ENCODE data around the gene CXXC5. TPM values are rescaled to one million over a fixed set of nuclear protein-coding genes. Genes with fewer than 3 reads are reported as not detected.

Gene CXXC5
- total and polyA plus RNA-seq, 9 of the 15 experiments (the other 6 are each of a cell fraction or from before 2014, with no cell fraction given), result 1.9 to 123 (median 45.8) TPM

DNA sequence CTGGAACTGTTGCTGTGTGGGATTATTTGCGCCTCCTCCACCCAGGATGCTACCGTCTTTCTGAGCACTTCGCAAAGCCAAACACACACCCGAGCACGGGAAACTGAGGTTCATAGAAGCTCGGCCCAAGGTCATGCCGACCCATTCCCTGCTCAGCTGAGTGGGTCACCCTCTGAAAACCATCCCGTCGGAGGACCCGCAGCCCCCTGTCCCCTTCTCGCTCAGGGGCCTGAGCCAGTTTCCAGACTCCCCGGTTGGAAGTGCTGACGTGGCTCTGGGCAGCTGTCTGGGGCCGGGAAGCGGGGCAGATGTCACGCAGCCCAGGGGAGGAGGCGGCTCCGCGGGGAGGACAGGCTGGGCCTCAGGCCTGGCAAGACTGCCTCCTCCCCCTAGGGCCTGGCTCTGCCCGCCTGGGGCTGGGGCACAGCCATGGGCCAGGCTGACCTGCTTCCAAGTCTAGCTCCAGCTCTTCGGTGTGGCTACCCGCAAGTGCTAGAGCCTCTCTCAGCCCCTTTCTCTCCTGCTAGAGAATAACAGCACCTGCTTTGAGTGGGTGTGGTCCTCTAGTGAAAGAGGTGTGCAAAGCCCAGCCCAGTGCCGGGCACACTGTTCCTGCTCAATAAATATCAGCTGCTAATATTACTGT, 9.9 kb upstream of the CXXC5 start (continued):
- TF ChIP-seq, protein P1, sequence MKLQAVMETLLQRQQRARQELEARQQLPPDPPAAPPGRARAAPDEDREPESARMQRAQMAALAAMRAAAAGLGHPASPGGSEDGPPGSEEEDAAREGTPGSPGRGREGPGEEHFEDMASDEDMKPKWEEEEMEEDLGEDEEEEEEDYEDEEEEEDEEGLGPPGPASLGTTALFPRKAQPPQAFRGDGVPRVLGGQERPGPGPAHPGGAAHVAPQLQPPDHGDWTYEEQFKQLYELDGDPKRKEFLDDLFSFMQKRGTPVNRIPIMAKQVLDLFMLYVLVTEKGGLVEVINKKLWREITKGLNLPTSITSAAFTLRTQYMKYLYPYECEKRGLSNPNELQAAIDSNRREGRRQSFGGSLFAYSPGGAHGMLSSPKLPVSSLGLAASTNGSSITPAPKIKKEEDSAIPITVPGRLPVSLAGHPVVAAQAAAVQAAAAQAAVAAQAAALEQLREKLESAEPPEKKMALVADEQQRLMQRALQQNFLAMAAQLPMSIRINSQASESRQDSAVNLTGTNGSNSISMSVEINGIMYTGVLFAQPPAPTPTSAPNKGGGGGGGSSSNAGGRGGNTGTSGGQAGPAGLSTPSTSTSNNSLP (IDR thresholded peaks at IDR 0.05; ENCODE audit: borderline replicate concordance, low read depth, low read length), result no peak
- TF ChIP-seq, protein P2, sequence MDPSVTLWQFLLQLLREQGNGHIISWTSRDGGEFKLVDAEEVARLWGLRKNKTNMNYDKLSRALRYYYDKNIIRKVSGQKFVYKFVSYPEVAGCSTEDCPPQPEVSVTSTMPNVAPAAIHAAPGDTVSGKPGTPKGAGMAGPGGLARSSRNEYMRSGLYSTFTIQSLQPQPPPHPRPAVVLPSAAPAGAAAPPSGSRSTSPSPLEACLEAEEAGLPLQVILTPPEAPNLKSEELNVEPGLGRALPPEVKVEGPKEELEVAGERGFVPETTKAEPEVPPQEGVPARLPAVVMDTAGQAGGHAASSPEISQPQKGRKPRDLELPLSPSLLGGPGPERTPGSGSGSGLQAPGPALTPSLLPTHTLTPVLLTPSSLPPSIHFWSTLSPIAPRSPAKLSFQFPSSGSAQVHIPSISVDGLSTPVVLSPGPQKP (CRISPR knock-in tag; IDR thresholded peaks at IDR 0.05), result no peak
- TF ChIP-seq NFE2L1 (tag; IDR thresholded peaks at IDR 0.05; ENCODE audit: borderline replicate concordance, low read depth) (no peak), PURB (CRISPR knock-in tag; IDR thresholded peaks at IDR 0.05; ENCODE audit: low read depth) (no peak), FOXJ2 (tag; IDR thresholded peaks at IDR 0.05) (no peak), ZNF668 (CRISPR knock-in tag; IDR thresholded peaks at IDR 0.05) (no peak), HDAC6 (IDR thresholded peaks at IDR 0.05; ENCODE audit: low read depth, low read length) (no peak), ESRRB (CRISPR knock-in tag; IDR thresholded peaks at IDR 0.05; ENCODE audit: borderline replicate concordance) (no peak), MCM5 (IDR thresholded peaks at IDR 0.05; ENCODE audit: low read depth) (no peak), HDAC3 (IDR thresholded peaks at IDR 0.05; ENCODE audit: borderline replicate concordance, partially characterized antibody) (no peak), RBM15 (IDR thresholded peaks at IDR 0.05; ENCODE audit: insufficient read depth, low read length) (no peak), GTF2A2 (tag; IDR thresholded peaks at IDR 0.05) (no peak), ZNF124 (CRISPR knock-in tag; IDR thresholded peaks at IDR 0.05) (no peak), PPARD (CRISPR knock-in tag; IDR thresholded peaks at IDR 0.05) (no peak), RBM14 (IDR thresholded peaks at IDR 0.05; ENCODE audit: borderline replicate concordance, insufficient read depth, low read depth, low read length) (0 out of 2 replicates have a peak, but pooled peaks have one; percentile 5), ZNF134 (CRISPR knock-in tag; conservative IDR thresholded peaks at IDR 0.05) (no peak)
- TF ChIP-seq, protein P3, sequence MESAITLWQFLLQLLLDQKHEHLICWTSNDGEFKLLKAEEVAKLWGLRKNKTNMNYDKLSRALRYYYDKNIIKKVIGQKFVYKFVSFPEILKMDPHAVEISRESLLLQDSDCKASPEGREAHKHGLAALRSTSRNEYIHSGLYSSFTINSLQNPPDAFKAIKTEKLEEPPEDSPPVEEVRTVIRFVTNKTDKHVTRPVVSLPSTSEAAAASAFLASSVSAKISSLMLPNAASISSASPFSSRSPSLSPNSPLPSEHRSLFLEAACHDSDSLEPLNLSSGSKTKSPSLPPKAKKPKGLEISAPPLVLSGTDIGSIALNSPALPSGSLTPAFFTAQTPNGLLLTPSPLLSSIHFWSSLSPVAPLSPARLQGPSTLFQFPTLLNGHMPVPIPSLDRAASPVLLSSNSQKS (CRISPR knock-in tag; IDR thresholded peaks at IDR 0.05), result no peak
- TF ChIP-seq, protein P4, sequence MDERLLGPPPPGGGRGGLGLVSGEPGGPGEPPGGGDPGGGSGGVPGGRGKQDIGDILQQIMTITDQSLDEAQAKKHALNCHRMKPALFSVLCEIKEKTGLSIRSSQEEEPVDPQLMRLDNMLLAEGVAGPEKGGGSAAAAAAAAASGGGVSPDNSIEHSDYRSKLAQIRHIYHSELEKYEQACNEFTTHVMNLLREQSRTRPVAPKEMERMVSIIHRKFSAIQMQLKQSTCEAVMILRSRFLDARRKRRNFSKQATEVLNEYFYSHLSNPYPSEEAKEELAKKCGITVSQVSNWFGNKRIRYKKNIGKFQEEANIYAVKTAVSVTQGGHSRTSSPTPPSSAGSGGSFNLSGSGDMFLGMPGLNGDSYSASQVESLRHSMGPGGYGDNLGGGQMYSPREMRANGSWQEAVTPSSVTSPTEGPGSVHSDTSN (CRISPR knock-in tag; IDR thresholded peaks at IDR 0.05; ENCODE audit: low read depth), result no peak
- TF ChIP-seq, protein P4 (tag; conservative IDR thresholded peaks at IDR 0.05; ENCODE audit: low read depth), result no peak

All from K562 (cell line).